ENCODE data around the gene C1orf174. TPM values are rescaled to one million over a fixed set of nuclear protein-coding genes. Genes with fewer than 3 reads are reported as not detected.

C1orf174 gene
- total and polyA plus RNA-seq, 4 donors, result 10.8 to 19.3 (median 17.6) TPM

DNA sequence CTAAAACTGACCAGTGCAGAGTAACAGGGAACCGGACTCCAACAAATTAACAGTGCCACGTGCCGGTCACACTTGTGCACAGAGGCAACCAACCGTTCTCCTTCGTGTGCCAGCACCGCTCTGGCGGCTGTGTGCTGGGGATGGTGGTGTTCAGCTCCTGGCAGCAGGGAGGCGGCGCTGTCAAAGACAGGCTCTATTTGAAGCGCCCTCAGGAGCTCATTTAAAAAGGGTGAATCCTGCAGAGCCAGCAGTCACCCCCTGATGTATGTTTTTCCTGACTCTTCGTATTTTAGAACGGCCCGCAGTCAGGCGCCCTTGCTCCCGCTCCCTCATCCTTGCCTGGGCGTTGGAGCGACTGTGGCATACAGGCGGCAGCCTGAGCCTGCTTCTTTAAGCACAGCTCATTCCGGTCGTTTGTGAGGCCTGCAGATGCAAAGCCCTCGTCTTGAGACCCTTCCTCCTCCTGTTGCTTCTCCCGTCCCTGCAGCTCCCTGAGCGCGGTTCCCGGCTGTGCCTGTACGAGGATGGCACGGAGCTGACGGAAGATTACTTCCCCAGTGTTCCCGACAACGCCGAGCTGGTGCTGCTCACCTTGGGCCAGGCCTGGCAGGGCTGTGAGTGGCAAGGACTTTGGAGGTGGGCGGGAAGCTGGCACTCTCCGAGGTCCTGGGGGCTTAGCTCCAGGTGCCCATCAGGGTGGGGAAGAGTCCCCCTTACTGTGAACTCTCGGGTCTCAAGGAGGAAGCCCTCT, 41.7 kb downstream of the C1orf174 start:
- no peaks in the 10 kb centered on the region for H3K9me3 ChIP-seq (ENCODE audit: control insufficient read depth in 4 of 4, insufficient read depth in 3 of 4, low read length in 3 of 4)
- ATAC-seq (ENCODE audit: insufficient read depth, low FRiP score) (no peak), DNase-seq (peak; percentile 26 to 37 (median 30))
- H3K9ac ChIP-seq (ENCODE audit: insufficient read depth in 1 of 2, low read length in 2 of 2), result no peak overlapping the region
- H3K27me3 ChIP-seq (ENCODE audit: control insufficient read depth in 3 of 3, insufficient read depth in 3 of 3, low read length in 2 of 3), result no peaks in the 10 kb centered on the region
- H3K4me1 ChIP-seq (ENCODE audit: control insufficient read depth in 5 of 5, insufficient read depth in 5 of 5, low read length in 5 of 5), result peaks cover 4 to 19% (median 6%) of the 10 kb centered on the region in 5 donors
- 64 to 74% methylated on average over 34 of the region's 34 CpGs for WGBS, 2 donors
- no peaks in the 10 kb centered on the region for H3K36me3 ChIP-seq (ENCODE audit: control insufficient read depth in 4 of 4, insufficient read depth in 4 of 4, low read length in 4 of 4)
- TF ChIP-seq, protein P1, sequence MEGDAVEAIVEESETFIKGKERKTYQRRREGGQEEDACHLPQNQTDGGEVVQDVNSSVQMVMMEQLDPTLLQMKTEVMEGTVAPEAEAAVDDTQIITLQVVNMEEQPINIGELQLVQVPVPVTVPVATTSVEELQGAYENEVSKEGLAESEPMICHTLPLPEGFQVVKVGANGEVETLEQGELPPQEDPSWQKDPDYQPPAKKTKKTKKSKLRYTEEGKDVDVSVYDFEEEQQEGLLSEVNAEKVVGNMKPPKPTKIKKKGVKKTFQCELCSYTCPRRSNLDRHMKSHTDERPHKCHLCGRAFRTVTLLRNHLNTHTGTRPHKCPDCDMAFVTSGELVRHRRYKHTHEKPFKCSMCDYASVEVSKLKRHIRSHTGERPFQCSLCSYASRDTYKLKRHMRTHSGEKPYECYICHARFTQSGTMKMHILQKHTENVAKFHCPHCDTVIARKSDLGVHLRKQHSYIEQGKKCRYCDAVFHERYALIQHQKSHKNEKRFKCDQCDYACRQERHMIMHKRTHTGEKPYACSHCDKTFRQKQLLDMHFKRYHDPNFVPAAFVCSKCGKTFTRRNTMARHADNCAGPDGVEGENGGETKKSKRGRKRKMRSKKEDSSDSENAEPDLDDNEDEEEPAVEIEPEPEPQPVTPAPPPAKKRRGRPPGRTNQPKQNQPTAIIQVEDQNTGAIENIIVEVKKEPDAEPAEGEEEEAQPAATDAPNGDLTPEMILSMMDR (IDR thresholded peaks at IDR 0.05; ENCODE audit: control extremely low read depth, extremely low read depth), result no peak
- H3K4me3 ChIP-seq, result no peak overlapping the region
- H3K27ac ChIP-seq (ENCODE audit: low read depth in 1 of 2, low read length in 1 of 2), result no peak overlapping the region

DNA sequence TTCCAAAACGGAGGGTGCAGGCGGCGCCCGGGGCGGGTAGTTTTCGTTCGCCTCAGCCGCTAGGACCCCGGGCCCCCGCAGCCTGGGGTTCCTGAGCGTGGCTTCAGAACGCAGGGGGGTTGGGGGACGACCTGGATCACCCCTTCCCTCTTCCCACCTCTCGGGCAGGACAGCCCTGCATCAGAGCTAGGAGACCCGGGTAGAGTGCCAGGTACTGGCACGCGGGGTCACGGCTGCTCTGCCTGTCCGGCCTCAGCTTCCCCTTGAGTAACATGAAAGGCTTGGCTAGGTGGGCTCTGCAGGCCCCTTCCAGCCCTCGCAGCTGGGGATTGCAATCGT, 42.3 kb downstream of the C1orf174 start:
- 7 to 11% methylated on average over 21 of the region's 21 CpGs for WGBS, 2 donors
- peak overlapping the region; percentile 41 to 71 for H3K27ac ChIP-seq (ENCODE audit: low read depth in 1 of 2, low read length in 1 of 2)
- H3K4me3 ChIP-seq, result peak overlapping the region; percentile 57
- H3K27me3 ChIP-seq (ENCODE audit: control insufficient read depth in 3 of 3, insufficient read depth in 3 of 3, low read length in 2 of 3), result no peaks in the 10 kb centered on the region
- H3K9ac ChIP-seq (ENCODE audit: insufficient read depth in 1 of 2, low read length in 2 of 2), result peak overlapping the region in 1 of 2 donors; percentile 23
- DNase-seq (no peak), ATAC-seq (ENCODE audit: insufficient read depth, low FRiP score) (no peak)
- H3K4me1 ChIP-seq (ENCODE audit: control insufficient read depth in 5 of 5, insufficient read depth in 5 of 5, low read length in 5 of 5), result peaks cover 4 to 19% (median 6%) of the 10 kb centered on the region in 5 donors
- H3K36me3 ChIP-seq (ENCODE audit: control insufficient read depth in 4 of 4, insufficient read depth in 4 of 4, low read length in 4 of 4), result no peaks in the 10 kb centered on the region
- no peaks in the 10 kb centered on the region for H3K9me3 ChIP-seq (ENCODE audit: control insufficient read depth in 4 of 4, insufficient read depth in 3 of 4, low read length in 3 of 4)
- TF ChIP-seq, protein P1 (IDR thresholded peaks at IDR 0.05; ENCODE audit: control extremely low read depth, extremely low read depth), result no peak

DNA sequence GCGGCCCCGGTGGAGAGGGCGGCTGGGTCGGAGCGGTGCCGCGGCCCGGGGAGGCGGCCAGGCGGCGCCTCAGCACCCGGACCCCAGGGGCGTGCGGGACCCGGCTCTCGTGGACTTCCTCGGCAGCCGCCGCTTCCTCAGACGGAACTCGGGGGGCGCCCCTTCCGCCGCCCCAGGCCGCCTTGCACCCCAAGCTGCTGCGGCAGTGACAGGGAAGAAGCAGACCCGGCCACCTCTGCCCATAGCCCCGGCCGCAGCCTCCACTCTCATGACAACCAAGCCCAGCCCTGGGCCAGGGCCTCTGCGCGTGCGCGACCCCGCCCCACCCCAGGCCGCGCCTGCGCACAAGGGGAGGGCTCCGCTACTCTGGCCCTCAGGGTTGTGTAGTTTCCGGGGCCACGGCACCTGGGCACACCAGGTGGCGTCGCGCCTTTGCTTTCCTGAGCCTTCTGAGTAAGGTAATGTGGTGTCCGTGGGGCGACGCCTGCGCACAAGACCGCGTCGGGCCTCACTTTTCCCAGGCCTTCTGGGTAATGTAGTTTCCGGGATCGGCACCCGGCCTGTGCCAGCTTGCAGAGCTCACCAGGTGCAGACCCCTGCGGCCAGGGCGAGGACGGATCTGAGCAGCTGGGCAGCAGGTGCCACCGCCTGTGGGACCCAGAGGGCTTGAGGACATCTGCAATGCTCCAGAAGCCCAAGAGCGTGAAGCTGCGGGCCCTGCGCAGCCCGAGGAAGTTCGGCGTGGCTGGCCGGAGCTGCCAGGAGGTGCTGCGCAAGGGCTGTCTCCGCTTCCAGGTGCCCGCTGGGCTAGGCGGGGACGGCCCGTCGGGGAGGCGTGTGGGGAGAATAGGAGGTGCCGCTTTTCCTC, 42.9 kb downstream of the C1orf174 start, which contains the start of the genes CEP104 and DFFB:
TSS of gene CEP104 (minus strand) at position 289 of the 868 bp plus-strand sequence. CDS start 4,804 bp downstream, outside the sequence.
TSS of gene DFFB (plus strand) at position 554 of the 868 bp plus-strand sequence. CDS start at position 682, 128 bp downstream.
- DNase-seq, result peak; percentile 90 to 93 (median 93)
- WGBS, 2 donors, result 0 to 1% methylated on average over 57 to 73 of the region's 73 CpGs
- H3K4me3 ChIP-seq, result peak within 1 kb of the TSS; percentile 57
- peaks cover 4 to 19% (median 6%) of the 10 kb centered on the region in 5 donors for H3K4me1 ChIP-seq (ENCODE audit: control insufficient read depth in 5 of 5, insufficient read depth in 5 of 5, low read length in 5 of 5)
- peak within 1 kb of the TSS; percentile 41 to 71 for H3K27ac ChIP-seq (ENCODE audit: low read depth in 1 of 2, low read length in 1 of 2)
- ATAC-seq (ENCODE audit: insufficient read depth, low FRiP score), result peak; percentile 91
- TF ChIP-seq, protein P1 (IDR thresholded peaks at IDR 0.05; ENCODE audit: control extremely low read depth, extremely low read depth), result no peak
- H3K9ac ChIP-seq (ENCODE audit: insufficient read depth in 1 of 2, low read length in 2 of 2), result peak within 1 kb of the TSS; percentile 13 to 55
- peaks cover 0 to 2% (median 0%) of the 10 kb centered on the region in 4 donors for H3K36me3 ChIP-seq (ENCODE audit: control insufficient read depth in 4 of 4, insufficient read depth in 4 of 4, low read length in 4 of 4)
- no peaks in the 10 kb centered on the region for H3K9me3 ChIP-seq (ENCODE audit: control insufficient read depth in 4 of 4, insufficient read depth in 3 of 4, low read length in 3 of 4)
- no peaks in the 10 kb centered on the region for H3K27me3 ChIP-seq (ENCODE audit: control insufficient read depth in 3 of 3, insufficient read depth in 3 of 3, low read length in 2 of 3)
